ENCODE measurements around the gene MARCHF9.

- no peak for TF ChIP-seq EZH2 (IDR thresholded peaks at IDR 0.05; ENCODE audit: insufficient read depth, poor library complexity, severe bottlenecking)
- no peak for TF ChIP-seq EZH2phosphoT487 (IDR thresholded peaks at IDR 0.05; ENCODE audit: insufficient read depth, low read depth)
These were observed 39.0 kb downstream of the MARCHF9 start for GRCh38 chr12:57793920-57794319.
